MCF 10A (cell line): ENCODE data around the gene ABR. TPM values are rescaled to one million over a fixed set of nuclear protein-coding genes. Genes with fewer than 3 reads are reported as not detected.

Source experiments
- BruUV-seq: library from RNA; stranded (reverse); fragments of 400-500 nt; replicated peaks from 2 replicates; lab custom pipeline; 2021; lab: Mats Ljungman, UMichigan
- CTCF ChIA-PET: fragments of 300-600 bp; sonication (Branson Sonifier 250); formaldehyde crosslinking; extraction: SDS; loops from one replicate; lab custom pipeline; 2021; ENCODE audit warnings: antibody characterized with exemption, inconsistent platforms; lab: Yijun Ruan, JAX
- POLR2A ChIA-PET: fragments of 300-600, 350-650 bp; sonication (Branson Sonifier 250); formaldehyde crosslinking; extraction: SDS; loops from one replicate; lab custom pipeline; 2020; ENCODE audit warnings: antibody characterized with exemption, inconsistent platforms; lab: Yijun Ruan, JAX
- DNase-seq: peaks from one replicate; pipeline ENCODE4 v3.0.0-alpha.2; 2018; ENCODE audit not compliant: unreplicated experiment
- H3K27ac Mint-ChIP-seq: one replicate; pipeline ENCODE4 v1.8.0; 2022; ENCODE audit warnings: mild to moderate bottlenecking, low read depth, mixed read lengths; ENCODE audit not compliant: unreplicated experiment
- H3K27me3 Mint-ChIP-seq: one replicate; pipeline ENCODE4 v1.8.0; 2022; ENCODE audit warnings: mixed read lengths; ENCODE audit not compliant: insufficient read depth, unreplicated experiment
- H3K36me3 Mint-ChIP-seq: one replicate; pipeline ENCODE4 v1.8.0; 2022; ENCODE audit warnings: mild to moderate bottlenecking, moderate library complexity, mixed read lengths; ENCODE audit not compliant: insufficient read depth, unreplicated experiment
- H3K4me1 Mint-ChIP-seq: one replicate; pipeline ENCODE4 v1.8.0; 2022; ENCODE audit warnings: mixed read lengths; ENCODE audit not compliant: insufficient read depth, unreplicated experiment
- H3K4me3 Mint-ChIP-seq: one replicate; pipeline ENCODE4 v1.8.0; 2022; ENCODE audit warnings: mild to moderate bottlenecking, moderate library complexity, mixed read lengths; ENCODE audit not compliant: unreplicated experiment
- H3K9me3 Mint-ChIP-seq: one replicate; pipeline ENCODE4 v1.8.0; 2022; ENCODE audit warnings: mixed read lengths; ENCODE audit not compliant: unreplicated experiment
- CTCF ChIP-seq: fragments of 200-600 bp; IDR thresholded peaks from one replicate; pipeline ENCODE4 v1.8.0; 2022; ENCODE audit warnings: antibody characterized with exemption, mild to moderate bottlenecking; ENCODE audit not compliant: unreplicated experiment
- intact Hi-C: fragments of 100-400 bp; cut with micrococcal nuclease; formaldehyde crosslinking; loops from 2 replicates; pipeline ENCODE4 v1.14.1; 2022
- total RNA-seq: library from RNA; stranded (reverse); gene quantifications from 2 replicates; pipeline ENCODE4 v1.2.3, GENCODE V29; 2022

Gene ABR
- total RNA-seq, 1 experiment from 2014 or later = 44.7 TPM

- no TSS peak for BruUV-seq
- Mint-ChIP-seq H3K27ac (no peak overlapping the region), H3K27me3 (peaks cover under 1% of the 10 kb centered on the region), H3K36me3 (peaks cover 4% of the 10 kb centered on the region), H3K9me3 (no peaks in the 10 kb centered on the region), H3K4me1 (peaks cover 4% of the 10 kb centered on the region), H3K4me3 (no peak overlapping the region)
- DNase-seq = no peak
- intact Hi-C loops = no loop called here
- ChIA-PET CTCF (interaction anchor here (0.8 kb wide), 1 partner anchor 10 kb away, joined by 3 read pairs; no protein-coding TSS in a partner anchor), POLR2A (no interaction called here)
- TF ChIP-seq CTCF = no peak
Observed at GRCh38 chr17:1183171-1183873, 3.5 kb upstream of the ABR start.

DNA sequence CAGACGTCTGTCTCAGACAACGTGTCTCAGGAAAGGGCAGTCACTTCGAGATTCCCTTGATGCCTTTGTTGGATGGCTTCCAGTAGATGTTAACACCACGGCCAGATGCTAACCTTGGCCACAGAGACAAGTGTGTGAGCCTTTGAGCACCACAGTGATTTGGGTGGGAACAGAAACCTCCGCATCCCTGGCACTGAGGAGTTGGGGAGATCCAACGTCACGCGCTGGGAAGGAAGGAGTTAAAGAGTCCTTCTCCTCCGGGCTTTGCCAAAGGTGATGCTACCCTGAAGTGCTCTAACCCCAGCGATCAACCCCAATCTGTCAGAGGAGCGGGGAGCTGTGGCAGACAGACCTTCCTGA is 3.0 kb upstream of the ABR start:
- Mint-ChIP-seq H3K27ac (no peak overlapping the region), H3K4me3 (no peak overlapping the region), H3K4me1 (peaks cover 4% of the 10 kb centered on the region), H3K36me3 (peaks cover 4% of the 10 kb centered on the region), H3K27me3 (no peaks in the 10 kb centered on the region), H3K9me3 (no peaks in the 10 kb centered on the region)
- intact Hi-C loops = no loop called here
- CTCF ChIA-PET = no interaction called here
- TF ChIP-seq CTCF = no peak
- no TSS peak for BruUV-seq
- DNase-seq = no peak
- POLR2A ChIA-PET = no interaction called here

- Mint-ChIP-seq H3K36me3 (peaks cover 4% of the 10 kb centered on the region), H3K4me1 (no peaks in the 10 kb centered on the region), H3K9me3 (no peaks in the 10 kb centered on the region), H3K27ac (no peak overlapping the region), H3K27me3 (no peaks in the 10 kb centered on the region), H3K4me3 (no peak overlapping the region)
- intact Hi-C loops = no loop called here
- ChIA-PET CTCF (interaction anchor here (1.7 kb wide), 1 partner anchor 59 kb away, joined by 7 read pairs; no protein-coding TSS in a partner anchor), POLR2A (no interaction called here)
- no peak for TF ChIP-seq CTCF
- no TSS peak for BruUV-seq
- no peak for DNase-seq
Observed at GRCh38 chr17:1181753-1182137, 2.0 kb upstream of the ABR start.

DNA sequence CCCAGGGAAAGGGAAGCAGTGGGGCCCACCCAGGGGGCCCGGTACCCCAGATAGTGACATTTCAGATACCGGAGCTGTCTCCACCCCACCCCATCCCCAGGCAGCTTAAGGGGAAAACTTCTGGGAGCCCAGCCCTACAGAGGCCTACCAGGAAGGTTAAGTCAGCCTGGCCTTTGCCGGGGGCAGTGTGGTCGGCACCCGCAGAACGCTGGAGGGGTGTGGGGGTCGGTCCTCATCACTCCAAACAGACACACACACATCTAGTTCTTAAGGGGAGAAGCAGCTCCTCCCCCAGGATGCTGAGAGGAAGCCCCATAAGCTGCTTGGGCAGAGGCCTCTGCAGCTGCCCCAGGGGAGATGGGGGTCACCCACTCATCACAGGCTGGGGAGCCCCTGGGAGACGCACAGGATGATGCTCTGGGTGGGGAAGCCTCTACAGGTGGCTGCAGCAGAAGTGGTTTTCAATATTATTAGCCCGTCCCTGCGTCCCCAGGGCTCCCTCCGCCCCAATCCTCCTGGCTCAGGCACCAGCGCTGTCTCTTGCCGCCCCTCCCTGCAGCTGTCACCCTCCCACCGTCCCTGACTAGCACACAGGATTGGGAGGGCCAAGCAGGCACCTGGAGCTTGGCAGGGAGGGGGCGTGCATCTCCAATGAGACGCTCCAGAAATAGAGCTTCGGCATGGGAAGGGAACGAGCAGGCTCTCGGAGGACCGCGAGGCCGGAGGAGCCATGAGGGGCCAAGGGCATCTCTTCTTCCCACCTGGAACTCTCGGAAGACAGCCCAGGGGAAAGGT is 1.4 kb upstream of the ABR start:
- Mint-ChIP-seq H3K4me3 (no peak overlapping the region), H3K4me1 (no peaks in the 10 kb centered on the region), H3K27me3 (no peaks in the 10 kb centered on the region), H3K9me3 (no peaks in the 10 kb centered on the region), H3K36me3 (peaks cover 4% of the 10 kb centered on the region), H3K27ac (no peak overlapping the region)
- POLR2A ChIA-PET = no interaction called here
- BruUV-seq = no TSS peak
- intact Hi-C loops = no loop called here
- CTCF ChIA-PET = interaction anchor here (1.7 kb wide), 1 partner anchor 59 kb away, joined by 7 read pairs; no protein-coding TSS in a partner anchor
- DNase-seq = no peak
- no peak for TF ChIP-seq CTCF
